CD14-positive monocyte (primary cell): ENCODE measurements around the gene PGR. TPM values are rescaled to one million over a fixed set of nuclear protein-coding genes. Genes with fewer than 3 reads are reported as not detected.

Experiments
- DNase-seq, 3 donors: peaks; one replicate each; pipeline ENCODE4 v3.0.0-alpha.2; 2011 to 2022
- H2AFZ ChIP-seq: 2 replicates; pipeline ENCODE4 v1.6.0; 2012; ENCODE audit warnings: mild to moderate bottlenecking, low read depth, low read length, inconsistent platforms; ENCODE audit not compliant: insufficient read depth, poor library complexity, severe bottlenecking
- H3K27ac ChIP-seq, 2 donors: 1 replicate in 1 of 2; 2 replicates in 1 of 2; pipeline ENCODE4 v1.5.1; 2012 to 2013; ENCODE audit warnings: low read length in 2 of 2, control low read depth in 1 of 2, inconsistent platforms in 1 of 2, low read depth in 1 of 2, mild to moderate bottlenecking in 1 of 2
- H3K27me3 ChIP-seq, 2 donors: one replicate each; pipeline versions ENCODE4 v1.6.0 to v1.6.1; 2011 to 2013; ENCODE audit warnings: low read length in 2 of 2; ENCODE audit not compliant: control insufficient read depth in 2 of 2, insufficient read depth in 2 of 2
- H3K36me3 ChIP-seq, 2 donors: replicated peaks in 1 of 2; 1 replicate in 1 of 2; 2 replicates in 1 of 2; pipeline versions ENCODE4 v1.5.1 to v1.6.1; 2012 to 2013; ENCODE audit warnings: low read length in 2 of 2, control low read depth in 1 of 2, inconsistent platforms in 1 of 2, mild to moderate bottlenecking in 1 of 2; ENCODE audit not compliant: insufficient read depth in 2 of 2, control insufficient read depth in 1 of 2
- H3K4me1 ChIP-seq, 2 donors: 1 replicate in 1 of 2; 2 replicates in 1 of 2; pipeline versions ENCODE4 v1.5.1 to v1.6.1; 2012 to 2013; ENCODE audit warnings: low read length in 2 of 2, control low read depth in 1 of 2, inconsistent platforms in 1 of 2, mild to moderate bottlenecking in 1 of 2, moderate library complexity in 1 of 2; ENCODE audit not compliant: insufficient read depth in 2 of 2, control insufficient read depth in 1 of 2
- H3K4me2 ChIP-seq: replicated peaks from 2 replicates; pipeline ENCODE3; 2012; ENCODE audit warnings: low read length, moderate library complexity, mild to moderate bottlenecking; ENCODE audit not compliant: poor library complexity, severe bottlenecking; ENCODE audit errors: extremely low read depth
- H3K4me3 ChIP-seq, 3 experiments: fragments of 200-600 bp in 1 of 3; sonication (generic) in 1 of 3; replicated peaks in 1 of 3; 1 replicate in 2 of 3; 2 replicates in 1 of 3; pipeline ENCODE4 v1.5.1; 2011 to 2013; ENCODE audit warnings: low read length in 3 of 3, mild to moderate bottlenecking in 3 of 3, control low read depth in 2 of 3, low read depth in 2 of 3, inconsistent platforms in 1 of 3, moderate library complexity in 1 of 3
- H3K79me2 ChIP-seq: 2 replicates; pipeline ENCODE4 v1.6.0; 2012; ENCODE audit warnings: mild to moderate bottlenecking, control low read depth, inconsistent platforms, low read length, moderate library complexity; ENCODE audit not compliant: insufficient read depth
- H3K9ac ChIP-seq: 2 replicates; pipeline ENCODE4 v1.6.0; 2017; ENCODE audit warnings: low read length, mild to moderate bottlenecking; ENCODE audit not compliant: insufficient read depth, poor library complexity, severe bottlenecking
- H3K9me3 ChIP-seq, 2 donors: replicated peaks in 1 of 2; 1 replicate in 1 of 2; 2 replicates in 1 of 2; pipeline versions ENCODE4 v1.5.1 to v1.6.1; 2012 to 2013; ENCODE audit warnings: low read length in 2 of 2, control low read depth in 1 of 2; ENCODE audit not compliant: control insufficient read depth in 1 of 2, insufficient read depth in 1 of 2
- H4K20me1 ChIP-seq: 2 replicates; pipeline ENCODE4 v1.6.0; 2012; ENCODE audit warnings: mild to moderate bottlenecking, low read length, control low read depth, moderate library complexity; ENCODE audit not compliant: insufficient read depth
- H3K27ac Mint-ChIP-seq, 7 donors: one replicate each; pipeline ENCODE4 v1.8.0; 2020; ENCODE audit warnings: mild to moderate bottlenecking in 7 of 7, mixed read lengths in 7 of 7, moderate library complexity in 6 of 7, inconsistent platforms in 2 of 7
- H3K27me3 Mint-ChIP-seq, 3 donors: one replicate each; pipeline ENCODE4 v1.8.0; 2021 to 2022; ENCODE audit warnings: low read depth in 3 of 3, mild to moderate bottlenecking in 3 of 3, mixed read lengths in 3 of 3, moderate library complexity in 3 of 3, inconsistent platforms in 1 of 3
- H3K36me3 Mint-ChIP-seq, 2 donors: one replicate each; pipeline ENCODE4 v1.8.0; 2020; ENCODE audit warnings: mixed read lengths in 2 of 2, inconsistent platforms in 1 of 2, mild to moderate bottlenecking in 1 of 2
- H3K4me1 Mint-ChIP-seq: one replicate; pipeline ENCODE4 v1.8.0; 2020; ENCODE audit warnings: mild to moderate bottlenecking, mixed read lengths
- H3K4me3 Mint-ChIP-seq, 2 donors: one replicate each; pipeline ENCODE4 v1.8.0; 2020; ENCODE audit warnings: mild to moderate bottlenecking in 2 of 2, mixed read lengths in 2 of 2, moderate library complexity in 1 of 2
- H3K9me3 Mint-ChIP-seq, 7 donors: one replicate each; pipeline ENCODE4 v1.8.0; 2020 to 2022; ENCODE audit warnings: mixed read lengths in 7 of 7, mild to moderate bottlenecking in 6 of 7, moderate library complexity in 6 of 7, inconsistent platforms in 2 of 7
- WGBS: methylation state at CpG from one replicate; pipeline ENCODE4 v1.1.5; 2013; ENCODE audit warnings: missing lambda C conversion rate; ENCODE audit not compliant: insufficient coverage; 5-methylcytosine and 5-hydroxymethylcytosine counted together
- intact Hi-C, 2 donors: fragments of 100-400 bp; cut with micrococcal nuclease; formaldehyde crosslinking; loops; one replicate each; pipeline versions ENCODE4 v1.15.0 to v1.15.1; 2023
- polyA plus RNA-seq, 3 donors: library from polyadenylated mRNA; depleted of rRNA in 1 of 3; unstranded in 2 of 3; stranded (reverse) in 1 of 3; fragments of 300-500 nt in 2 of 3; fragments of >200 nt in 1 of 3; fragmentation: Illumina TruSeq in 2 of 3; gene quantifications; 1 replicate in 2 of 3; 2 replicates in 1 of 3; pipeline ENCODE4 v1.2.3, GENCODE V29; 2012 to 2021
- TF ChIP-seq, protein P1 (sequence below): fragments of 200-600 bp; IDR thresholded peaks from one replicate; pipeline ENCODE4 v1.8.0; 2022; ENCODE audit warnings: antibody characterized with exemption, mild to moderate bottlenecking

The PGR gene
- polyA plus RNA-seq, 3 donors = not detected

- no peak overlapping the region for H3K4me2 ChIP-seq
- Mint-ChIP-seq H3K27me3 (no peaks in the 10 kb centered on the region), H3K4me3 (no peak overlapping the region), H3K9me3 (peaks cover 0 to 14% (median 6%) of the 10 kb centered on the region in 7 donors), H3K36me3 (no peaks in the 10 kb centered on the region), H3K27ac (no peak overlapping the region), H3K4me1 (no peaks in the 10 kb centered on the region)
- H3K4me1 ChIP-seq = no peaks in the 10 kb centered on the region
- H4K20me1 ChIP-seq = no peaks in the 10 kb centered on the region
- no peak overlapping the region for H3K9ac ChIP-seq
- no peak overlapping the region for H2AFZ ChIP-seq
- no peak overlapping the region for H3K4me3 ChIP-seq
- no peaks in the 10 kb centered on the region for H3K27me3 ChIP-seq
- TF ChIP-seq, protein P1, sequence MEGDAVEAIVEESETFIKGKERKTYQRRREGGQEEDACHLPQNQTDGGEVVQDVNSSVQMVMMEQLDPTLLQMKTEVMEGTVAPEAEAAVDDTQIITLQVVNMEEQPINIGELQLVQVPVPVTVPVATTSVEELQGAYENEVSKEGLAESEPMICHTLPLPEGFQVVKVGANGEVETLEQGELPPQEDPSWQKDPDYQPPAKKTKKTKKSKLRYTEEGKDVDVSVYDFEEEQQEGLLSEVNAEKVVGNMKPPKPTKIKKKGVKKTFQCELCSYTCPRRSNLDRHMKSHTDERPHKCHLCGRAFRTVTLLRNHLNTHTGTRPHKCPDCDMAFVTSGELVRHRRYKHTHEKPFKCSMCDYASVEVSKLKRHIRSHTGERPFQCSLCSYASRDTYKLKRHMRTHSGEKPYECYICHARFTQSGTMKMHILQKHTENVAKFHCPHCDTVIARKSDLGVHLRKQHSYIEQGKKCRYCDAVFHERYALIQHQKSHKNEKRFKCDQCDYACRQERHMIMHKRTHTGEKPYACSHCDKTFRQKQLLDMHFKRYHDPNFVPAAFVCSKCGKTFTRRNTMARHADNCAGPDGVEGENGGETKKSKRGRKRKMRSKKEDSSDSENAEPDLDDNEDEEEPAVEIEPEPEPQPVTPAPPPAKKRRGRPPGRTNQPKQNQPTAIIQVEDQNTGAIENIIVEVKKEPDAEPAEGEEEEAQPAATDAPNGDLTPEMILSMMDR = no peak
- intact Hi-C loops = no loop called here
- H3K27ac ChIP-seq = no peak overlapping the region
- H3K36me3 ChIP-seq = no peaks in the 10 kb centered on the region
- H3K9me3 ChIP-seq = peaks cover 0 to 3% of the 10 kb centered on the region in 2 donors
- H3K79me2 ChIP-seq = no peaks in the 10 kb centered on the region
- DNase-seq = no peak
- WGBS = no CpG with 5 or more reads among the region's 5 CpGs
Observed at GRCh38 chr11:101090679-101091270, 38.8 kb downstream of the PGR start.

DNA sequence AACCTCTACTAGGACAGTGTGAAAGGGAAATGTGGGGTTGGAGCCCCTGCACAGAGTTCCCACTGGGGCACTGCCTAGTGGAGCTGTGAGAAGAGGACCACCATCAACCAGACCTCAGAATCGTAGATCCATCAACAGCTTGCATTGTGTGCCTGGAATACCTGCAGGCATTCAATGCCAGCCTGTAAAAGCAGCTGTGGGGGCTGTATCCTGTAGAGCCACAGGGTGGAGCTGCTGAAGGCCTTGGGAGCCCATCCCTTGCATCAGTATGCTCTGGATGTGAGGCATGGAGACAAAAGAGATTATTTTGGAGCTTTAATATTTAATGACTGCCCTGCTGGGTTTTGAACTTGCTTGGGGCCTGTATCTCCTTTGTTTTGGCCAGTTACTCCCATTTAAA, 46.3 kb downstream of the PGR start:
- Histone ChIP-seq H3K4me1 (no peaks in the 10 kb centered on the region), H3K27me3 (no peaks in the 10 kb centered on the region), H2AFZ (no peak overlapping the region), H3K27ac (no peak overlapping the region), H3K4me3 (no peak overlapping the region), H3K79me2 (no peaks in the 10 kb centered on the region), H3K36me3 (no peaks in the 10 kb centered on the region), H3K9me3 (peaks cover 17 to 27% of the 10 kb centered on the region in 2 donors), H4K20me1 (no peaks in the 10 kb centered on the region), H3K4me2 (no peak overlapping the region), H3K9ac (no peak overlapping the region)
- H3K4me1 Mint-ChIP-seq = no peaks in the 10 kb centered on the region
- WGBS = 100% methylated on average over 1 of the region's 1 CpG
- H3K27ac Mint-ChIP-seq = no peak overlapping the region
- no peak for DNase-seq
- no peaks in the 10 kb centered on the region for H3K27me3 Mint-ChIP-seq
- H3K4me3 Mint-ChIP-seq = no peak overlapping the region
- intact Hi-C loops = no loop called here
- no peaks in the 10 kb centered on the region for H3K36me3 Mint-ChIP-seq
- TF ChIP-seq, protein P1 = no peak
- peaks cover 4 to 24% (median 14%) of the 10 kb centered on the region in 7 donors for H3K9me3 Mint-ChIP-seq
